Measurements from ENCODE around the gene CCDC15. TPM values are rescaled to one million over a fixed set of nuclear protein-coding genes. Genes with fewer than 3 reads are reported as not detected.
"Not testable (repeated sequence)": the region's sequence is repeated elsewhere in the genome, so short reads cannot be mapped to it uniquely, and the experiment has no call there.

The CCDC15 gene
- total RNA-seq, 2 experiments from 2014 or later, result 9.2 to 9.7 TPM

DNA sequence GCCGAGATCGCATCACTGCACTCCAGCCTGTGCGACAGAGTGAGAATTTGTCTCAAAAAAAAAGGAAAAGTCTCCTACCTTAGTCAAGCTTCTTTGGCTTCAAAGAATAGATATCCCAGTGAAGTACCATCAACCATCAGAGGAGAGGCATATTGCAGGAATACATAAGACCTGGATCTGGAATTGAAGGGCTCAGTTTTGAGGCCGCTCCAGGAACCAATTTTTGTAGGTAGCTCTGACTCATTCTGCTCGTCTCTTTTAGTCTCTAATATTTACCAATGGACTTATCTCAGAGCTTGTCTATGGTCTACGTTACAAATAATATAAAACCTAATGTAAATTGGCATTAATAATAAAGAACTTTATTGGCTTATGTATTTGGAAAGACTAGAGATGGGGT, 8.2 kb upstream of the CCDC15 start:
- Mint-ChIP-seq H3K4me1 (peaks cover 15% of the 10 kb centered on the region), H3K27me3 (peaks cover 3% of the 10 kb centered on the region), H3K9me3 (peaks cover 11% of the 10 kb centered on the region), H3K4me3 (no peak overlapping the region), H3K36me3 (ENCODE audit: low read depth) (peaks cover 19% of the 10 kb centered on the region), H3K27ac (no peak overlapping the region)
- DNase-seq, result no peak
- ChIA-PET POLR2A (no interaction called here), CTCF (interaction anchor here (1.3 to 1.4 kb wide), 2 partner anchors 70 to 145 kb away, joined by 3 to 5 read pairs; partner anchors contain the start of gene MSANTD2)

DNA sequence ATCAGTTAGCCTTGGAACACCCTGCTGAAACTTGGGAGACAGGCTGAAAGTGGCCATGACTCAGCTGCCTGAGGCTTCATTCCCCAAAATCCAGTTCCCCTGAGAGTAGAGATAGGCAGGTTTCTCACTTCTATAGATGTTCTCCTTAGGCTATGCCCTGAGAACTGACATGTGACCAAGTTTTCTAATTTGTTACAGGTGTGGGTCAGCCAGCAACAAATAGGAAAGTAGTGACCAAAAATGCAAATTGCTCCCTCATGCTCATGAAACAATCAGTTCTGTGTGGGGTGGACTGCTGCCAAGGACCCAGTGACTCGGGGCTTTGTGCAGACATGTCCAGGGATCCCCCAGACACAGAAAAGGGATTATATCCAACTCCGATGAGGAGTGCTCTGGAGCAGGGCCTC, 7.3 kb upstream of the CCDC15 start:
- Mint-ChIP-seq H3K9me3 (peaks cover 11% of the 10 kb centered on the region), H3K36me3 (ENCODE audit: low read depth) (peaks cover 19% of the 10 kb centered on the region), H3K27ac (no peak overlapping the region), H3K4me1 (peaks cover 15% of the 10 kb centered on the region), H3K4me3 (no peak overlapping the region), H3K27me3 (peaks cover 3% of the 10 kb centered on the region)
- no peak for DNase-seq
- POLR2A ChIA-PET, result no interaction called here
- CTCF ChIA-PET, result interaction anchor here (0.7 kb wide), 1 partner anchor 25 kb away, joined by 3 read pairs; no protein-coding TSS in a partner anchor

DNA sequence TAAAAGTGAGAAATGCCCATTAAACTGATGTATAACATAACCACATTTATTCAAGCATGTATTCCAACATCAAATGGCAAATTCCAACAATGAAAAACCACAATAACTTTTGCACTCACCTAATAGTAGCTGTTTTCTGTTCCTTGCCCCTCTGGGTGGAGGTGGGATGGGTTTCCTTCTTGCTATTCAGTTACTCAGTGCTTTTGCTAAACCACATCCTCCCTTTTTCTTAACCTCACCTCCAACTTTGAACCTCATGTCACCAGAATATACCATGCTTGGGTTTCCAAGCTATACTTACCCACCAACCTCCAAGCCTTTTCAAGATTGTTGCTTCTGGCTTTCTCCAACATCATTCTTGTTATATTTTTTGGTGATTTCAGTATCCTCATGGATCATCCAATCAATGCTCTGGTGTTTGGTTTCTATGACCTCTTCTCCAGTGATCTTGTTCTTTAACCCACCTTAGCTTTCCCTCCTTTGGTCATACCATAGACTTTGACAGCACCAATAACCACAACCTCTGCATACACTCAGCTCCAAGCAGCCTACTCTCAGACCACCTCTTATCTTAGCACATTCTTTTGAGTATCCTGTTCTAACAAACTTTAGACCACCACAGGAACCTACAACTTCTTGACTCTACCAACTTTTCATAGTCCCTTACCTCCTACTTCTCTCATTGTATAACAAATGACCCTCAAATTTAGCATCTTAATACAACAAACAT, 3.2 kb upstream of the CCDC15 start:
- Mint-ChIP-seq H3K27ac (no peak overlapping the region), H3K4me1 (peaks cover 16% of the 10 kb centered on the region), H3K27me3 (peaks cover 1% of the 10 kb centered on the region), H3K9me3 (peaks cover 11% of the 10 kb centered on the region), H3K4me3 (no peak overlapping the region), H3K36me3 (ENCODE audit: low read depth) (peaks cover 24% of the 10 kb centered on the region)
- ChIA-PET POLR2A (interaction anchor here (0.8 to 1.8 kb wide), 9 partner anchors 9 to 937 kb away, joined by 3 to 10 read pairs (median 4); partner anchors contain the start of genes HYLS1, MSANTD2 and TMEM218), CTCF (interaction anchor here (1.4 to 2.6 kb wide), 4 partner anchors 20 to 191 kb away, joined by 4 to 20 read pairs (median 6); no protein-coding TSS in a partner anchor)
- DNase-seq, result peak; percentile 49

DNA sequence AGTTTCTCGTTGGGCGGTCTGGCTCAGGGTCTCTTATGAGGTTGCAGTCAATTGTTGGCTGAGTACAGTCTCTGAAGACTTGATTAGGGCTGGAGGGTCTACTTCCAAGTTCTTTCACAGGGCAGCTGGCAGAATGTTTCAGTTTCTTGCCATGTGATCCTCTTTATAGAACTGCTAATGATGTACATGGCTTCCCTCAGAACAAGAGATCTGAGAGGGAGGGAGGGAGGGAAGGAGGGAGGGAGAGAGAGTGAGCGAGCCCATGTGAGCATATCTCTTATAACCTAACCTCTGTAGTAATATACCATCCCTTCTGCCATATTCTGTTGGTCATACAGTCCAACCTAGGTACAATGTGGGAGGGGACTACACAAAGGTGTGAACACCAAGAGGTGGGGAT, 2.7 kb upstream of the CCDC15 start:
- DNase-seq, result no peak
- ChIA-PET CTCF (interaction anchor here (1.4 to 2.6 kb wide), 2 partner anchors 75 to 191 kb away, joined by 5 to 20 read pairs; no protein-coding TSS in a partner anchor), POLR2A (interaction anchor here (1.1 to 1.8 kb wide), 7 partner anchors 9 to 936 kb away, joined by 3 to 10 read pairs (median 5); partner anchors contain the start of genes HYLS1, MSANTD2 and TMEM218)
- H3K27me3 Mint-ChIP-seq, result peaks cover 1% of the 10 kb centered on the region
- peaks cover 11% of the 10 kb centered on the region for H3K9me3 Mint-ChIP-seq
- peaks cover 19% of the 10 kb centered on the region for H3K4me1 Mint-ChIP-seq
- H3K27ac Mint-ChIP-seq, result no peak overlapping the region
- peaks cover 29% of the 10 kb centered on the region for H3K36me3 Mint-ChIP-seq (ENCODE audit: low read depth)
- H3K4me3 Mint-ChIP-seq, result no peak overlapping the region

DNA sequence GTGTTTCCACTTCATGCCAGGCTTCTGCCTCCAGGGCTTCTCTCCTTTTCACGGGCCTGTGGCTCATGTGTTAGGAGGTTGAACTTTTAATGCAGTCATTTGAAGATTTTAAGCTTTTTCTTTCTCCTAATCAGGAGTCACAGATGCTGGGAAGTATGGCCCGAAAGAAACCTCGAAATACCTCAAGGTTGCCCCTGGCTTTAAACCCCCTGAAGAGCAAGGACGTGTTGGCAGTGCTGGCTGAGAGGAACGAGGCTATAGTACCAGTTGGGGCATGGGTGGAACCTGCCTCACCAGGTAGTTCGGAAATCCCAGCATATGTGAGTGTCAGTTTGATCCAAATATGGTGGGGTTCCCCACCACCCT, 571 bp downstream of the CCDC15 start:
- H3K27me3 Mint-ChIP-seq, result no peaks in the 10 kb centered on the region
- CTCF ChIA-PET, result interaction anchor here (0.6 to 3.3 kb wide), 6 partner anchors 78 to 475 kb away, joined by 3 to 17 read pairs (median 3); no protein-coding TSS in a partner anchor
- H3K9me3 Mint-ChIP-seq, result no peaks in the 10 kb centered on the region
- H3K36me3 Mint-ChIP-seq (ENCODE audit: low read depth), result peaks cover 21% of the 10 kb centered on the region
- no peak overlapping the region for H3K4me3 Mint-ChIP-seq
- H3K4me1 Mint-ChIP-seq, result peaks cover 15% of the 10 kb centered on the region
- POLR2A ChIA-PET, result interaction anchor here (0.6 to 2.1 kb wide), 10 partner anchors 11 to 933 kb away, joined by 3 to 15 read pairs (median 5); partner anchors contain the start of genes HYLS1 and TMEM218
- DNase-seq, result no peak
- no peak overlapping the region for H3K27ac Mint-ChIP-seq

DNA sequence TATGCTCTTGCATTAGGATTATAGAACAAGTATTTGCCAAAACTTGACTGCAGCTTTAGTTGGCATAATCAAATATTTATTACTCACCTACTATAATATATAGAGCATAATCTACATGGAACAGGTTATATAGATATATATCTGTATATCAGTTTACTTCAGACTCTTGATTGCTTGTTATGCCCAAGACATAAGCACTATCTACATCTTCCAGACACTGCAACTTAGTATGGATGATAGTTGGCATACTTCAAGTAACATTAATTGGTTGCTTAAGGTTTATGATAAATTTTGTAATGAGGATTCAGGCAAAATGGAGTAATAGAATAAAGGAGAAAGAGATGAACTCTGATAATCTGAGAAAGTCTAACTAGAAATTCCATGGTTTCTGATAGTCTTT, 1.0 kb downstream of the CCDC15 start:
- no peaks in the 10 kb centered on the region for H3K27me3 Mint-ChIP-seq
- no peak overlapping the region for H3K4me3 Mint-ChIP-seq
- H3K27ac Mint-ChIP-seq, result no peak overlapping the region
- no peak for DNase-seq
- H3K9me3 Mint-ChIP-seq, result no peaks in the 10 kb centered on the region
- peaks cover 21% of the 10 kb centered on the region for H3K36me3 Mint-ChIP-seq (ENCODE audit: low read depth)
- ChIA-PET POLR2A (interaction anchor here (0.6 to 2.1 kb wide), 6 partner anchors 11 to 208 kb away, joined by 3 to 6 read pairs (median 5); no protein-coding TSS in a partner anchor), CTCF (interaction anchor here (0.6 to 4.8 kb wide), 5 partner anchors 79 to 403 kb away, joined by 3 to 22 read pairs (median 11); no protein-coding TSS in a partner anchor)
- H3K4me1 Mint-ChIP-seq, result peaks cover 14% of the 10 kb centered on the region

DNA sequence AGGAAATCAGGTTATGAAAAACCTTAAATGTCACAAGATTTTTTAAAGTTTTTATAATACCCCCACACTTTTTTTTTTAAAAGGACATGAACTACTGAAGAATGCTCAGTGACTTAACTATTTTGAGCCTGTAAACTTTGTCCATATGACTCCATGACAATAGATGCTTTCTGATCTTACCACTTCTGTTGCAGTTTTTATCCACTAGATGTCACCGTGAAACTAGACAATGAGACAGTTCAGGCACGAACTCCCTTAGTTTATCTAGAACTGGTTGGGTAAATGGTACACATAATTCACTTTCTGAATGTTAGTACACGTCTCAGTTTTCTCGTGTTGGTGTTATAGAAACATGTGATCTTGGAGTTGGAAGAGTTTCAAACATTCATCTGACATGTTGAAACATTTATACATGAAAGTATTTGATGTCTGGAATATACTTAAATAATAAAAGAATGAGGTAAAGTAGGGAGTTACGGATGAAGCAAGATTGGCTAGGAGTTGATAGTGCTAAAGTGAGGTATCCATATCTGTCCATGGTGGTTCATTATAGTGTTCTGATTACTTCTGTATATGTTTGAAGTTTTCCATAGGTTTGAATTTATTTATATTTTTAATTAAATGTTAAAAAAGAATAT, 8.1 kb downstream of the CCDC15 start:
- H3K27ac Mint-ChIP-seq, result no peak overlapping the region
- no peaks in the 10 kb centered on the region for H3K9me3 Mint-ChIP-seq
- H3K4me3 Mint-ChIP-seq, result no peak overlapping the region
- H3K27me3 Mint-ChIP-seq, result no peaks in the 10 kb centered on the region
- ChIA-PET POLR2A (no interaction called here), CTCF (interaction anchor here (1.2 to 1.8 kb wide), 2 partner anchors 162 to 386 kb away, joined by 3 to 7 read pairs; no protein-coding TSS in a partner anchor)
- H3K4me1 Mint-ChIP-seq, result peaks cover 4% of the 10 kb centered on the region
- peaks cover 26% of the 10 kb centered on the region for H3K36me3 Mint-ChIP-seq (ENCODE audit: low read depth)
- DNase-seq, result no peak

DNA sequence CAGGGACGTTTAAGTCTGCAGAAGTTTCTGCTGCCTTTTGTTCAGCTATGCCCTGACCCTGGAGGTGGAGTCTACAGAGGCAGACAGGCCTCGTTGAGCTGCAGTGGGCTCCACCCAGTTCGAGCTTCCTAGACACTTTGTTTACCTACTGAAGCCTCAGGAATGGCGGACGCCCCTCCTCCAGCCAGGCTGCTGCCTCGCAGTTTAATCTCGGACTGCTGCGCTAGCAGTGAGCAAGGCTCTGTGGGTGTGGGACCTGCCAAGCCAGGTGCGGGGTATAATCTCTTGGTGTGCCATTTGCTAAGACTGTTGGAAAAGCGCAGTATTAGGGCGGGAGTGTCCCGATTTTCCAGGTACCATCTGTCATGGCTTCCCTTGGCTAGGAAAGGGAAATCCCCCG, 14.2 kb downstream of the CCDC15 start:
- H3K27me3 Mint-ChIP-seq, H3K4me1 Mint-ChIP-seq, POLR2A ChIA-PET, H3K9me3 Mint-ChIP-seq, H3K4me3 Mint-ChIP-seq, DNase-seq, H3K27ac Mint-ChIP-seq: not testable (repeated sequence)
- peaks cover 13% of the 10 kb centered on the region for H3K36me3 Mint-ChIP-seq (ENCODE audit: low read depth)
- CTCF ChIA-PET, result interaction anchor here (1.3 kb wide), 1 partner anchor 173 kb away, joined by 6 read pairs; no protein-coding TSS in a partner anchor

DNA sequence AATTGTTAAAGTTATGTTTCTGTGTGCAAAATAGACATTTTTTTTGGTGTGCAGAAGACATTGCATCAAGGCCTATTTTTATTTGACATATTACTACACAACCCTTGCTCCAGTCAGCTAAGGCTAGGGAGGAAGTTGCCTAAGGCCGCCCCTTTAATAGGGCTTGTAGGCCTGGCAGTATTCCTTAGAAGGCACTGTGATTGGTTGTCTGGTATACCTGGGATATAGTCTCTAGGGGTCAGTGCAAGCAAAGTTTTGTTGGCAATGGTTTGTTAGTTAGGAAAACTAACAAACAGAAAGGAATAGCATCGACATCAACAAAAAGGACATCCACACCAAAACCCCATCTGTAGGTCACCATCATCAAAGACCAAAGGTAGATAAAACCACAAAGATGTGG, 16.9 kb downstream of the CCDC15 start:
- ChIA-PET POLR2A (no interaction called here), CTCF (interaction anchor here (0.6 kb wide), 1 partner anchor 28 kb away, joined by 3 read pairs; no protein-coding TSS in a partner anchor)
- no peak overlapping the region for H3K27ac Mint-ChIP-seq

DNA sequence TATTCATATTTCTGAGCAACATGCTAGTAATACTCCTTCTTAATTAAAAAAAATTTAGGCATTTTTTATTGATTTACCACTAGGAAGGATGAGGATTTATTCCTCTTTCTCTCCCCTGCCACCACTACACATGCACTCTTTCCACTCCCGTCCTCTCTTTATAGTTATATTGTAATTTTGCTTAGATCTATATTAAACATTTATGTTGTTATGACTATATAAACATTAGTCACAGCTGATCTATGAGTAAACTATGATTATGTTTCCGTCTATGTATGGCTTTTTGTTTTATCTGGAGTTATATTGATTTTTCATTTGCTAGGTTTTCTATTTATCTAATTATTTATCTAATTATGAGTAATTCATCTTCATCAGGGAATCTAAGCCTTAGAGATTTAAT, 17.8 kb downstream of the CCDC15 start:
- no peak overlapping the region for H3K27ac Mint-ChIP-seq
- H3K27me3 Mint-ChIP-seq, result no peaks in the 10 kb centered on the region
- H3K36me3 Mint-ChIP-seq (ENCODE audit: low read depth), result peaks cover 4% of the 10 kb centered on the region
- H3K9me3 Mint-ChIP-seq, result no peaks in the 10 kb centered on the region
- no peak overlapping the region for H3K4me3 Mint-ChIP-seq
- POLR2A ChIA-PET, result no interaction called here
- DNase-seq, result no peak
- H3K4me1 Mint-ChIP-seq, result no peaks in the 10 kb centered on the region
- CTCF ChIA-PET, result interaction anchor here (0.6 kb wide), 1 partner anchor 27 kb away, joined by 3 read pairs; no protein-coding TSS in a partner anchor

More for the DNA sequence above, 16.9 kb downstream of the CCDC15 start:
- Mint-ChIP-seq H3K4me1 (no peaks in the 10 kb centered on the region), H3K36me3 (ENCODE audit: low read depth) (peaks cover 4% of the 10 kb centered on the region), H3K4me3 (no peak overlapping the region), H3K9me3 (no peaks in the 10 kb centered on the region), H3K27me3 (no peaks in the 10 kb centered on the region)
- DNase-seq, result no peak

DNA sequence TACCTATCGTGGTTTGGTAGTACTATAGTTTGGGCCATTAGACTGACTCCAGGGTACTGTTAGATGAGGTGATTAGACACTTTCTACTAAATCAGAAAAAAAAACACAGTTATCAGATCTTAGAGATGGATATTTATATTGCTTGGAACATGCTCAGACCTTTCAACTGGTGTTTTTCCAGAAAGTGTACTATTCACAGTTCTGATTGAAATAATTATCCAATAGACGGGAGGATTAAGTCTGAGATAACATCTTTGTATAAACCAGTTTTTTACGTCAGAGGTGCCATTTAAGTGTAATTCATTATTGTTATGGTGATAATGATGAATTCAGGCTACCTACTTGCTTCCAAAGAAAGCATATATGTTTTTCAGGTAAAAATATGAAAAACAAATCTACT, 22.5 kb downstream of the CCDC15 start:
- H3K27ac Mint-ChIP-seq, result no peak overlapping the region
- H3K9me3 Mint-ChIP-seq, result peaks cover 21% of the 10 kb centered on the region
- no peaks in the 10 kb centered on the region for H3K4me1 Mint-ChIP-seq
- peaks cover 43% of the 10 kb centered on the region for H3K36me3 Mint-ChIP-seq (ENCODE audit: low read depth)
- ChIA-PET CTCF (no interaction called here), POLR2A (no interaction called here)
- no peaks in the 10 kb centered on the region for H3K27me3 Mint-ChIP-seq
- no peak overlapping the region for H3K4me3 Mint-ChIP-seq
- no peak for DNase-seq

DNA sequence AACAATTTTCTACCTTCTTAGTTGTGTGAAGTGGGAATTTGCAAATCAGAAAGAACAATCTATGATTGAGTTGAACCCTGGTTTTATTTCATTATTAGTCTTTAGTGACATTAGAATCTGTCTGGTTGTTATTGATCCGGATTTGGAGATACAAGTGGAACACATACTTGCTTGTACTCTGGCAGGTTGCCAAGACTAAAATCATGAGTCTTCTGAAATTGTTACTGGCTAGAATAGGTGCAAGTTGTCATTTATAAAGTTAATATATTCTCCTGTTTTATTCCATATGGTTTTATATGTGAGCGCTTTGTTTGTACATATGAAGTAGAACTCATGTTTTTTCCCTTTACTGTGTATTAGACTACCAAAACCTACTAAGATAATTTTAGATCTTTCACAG, 23.0 kb downstream of the CCDC15 start:
- Mint-ChIP-seq H3K4me1 (no peaks in the 10 kb centered on the region), H3K9me3 (peaks cover 22% of the 10 kb centered on the region), H3K4me3 (no peak overlapping the region), H3K27me3 (no peaks in the 10 kb centered on the region), H3K27ac (no peak overlapping the region), H3K36me3 (ENCODE audit: low read depth) (peaks cover 48% of the 10 kb centered on the region)
- POLR2A ChIA-PET, result no interaction called here
- CTCF ChIA-PET, result no interaction called here
- no peak for DNase-seq

DNA sequence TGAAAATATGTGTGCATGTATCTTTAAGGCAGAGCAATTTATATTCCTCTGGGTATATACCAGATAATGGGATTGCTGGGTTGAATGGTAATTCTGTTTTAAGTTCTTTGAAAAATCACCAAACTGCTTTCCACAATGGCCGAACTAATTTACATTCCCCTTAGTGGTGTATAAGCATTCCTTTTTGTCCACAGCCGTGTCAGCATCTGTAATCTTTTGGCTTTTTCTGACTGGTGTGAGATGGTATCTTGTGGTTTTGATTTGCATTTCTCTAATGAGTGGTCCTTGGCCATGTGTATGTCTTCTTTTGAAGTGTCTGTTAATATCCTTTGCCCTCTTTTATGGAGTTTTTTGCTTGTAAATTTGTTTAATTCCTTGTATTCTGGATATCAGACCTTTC, 24.3 kb downstream of the CCDC15 start:
- peaks cover 27% of the 10 kb centered on the region for H3K9me3 Mint-ChIP-seq
- POLR2A ChIA-PET, result no interaction called here
- no peak overlapping the region for H3K4me3 Mint-ChIP-seq
- H3K36me3 Mint-ChIP-seq (ENCODE audit: low read depth), result peaks cover 61% of the 10 kb centered on the region
- no peak for DNase-seq
- H3K4me1 Mint-ChIP-seq, result no peaks in the 10 kb centered on the region
- no peak overlapping the region for H3K27ac Mint-ChIP-seq
- CTCF ChIA-PET, result no interaction called here
- H3K27me3 Mint-ChIP-seq, result no peaks in the 10 kb centered on the region
